PC-9 (cell line): ENCODE data around the gene OR2AT4. TPM values are rescaled to one million over a fixed set of nuclear protein-coding genes. Genes with fewer than 3 reads are reported as not detected.

ENCODE experiments used
- BruUV-seq: library from RNA; stranded (reverse); fragments of 400-500 nt; replicated peaks from 2 replicates; lab custom pipeline; 2021; lab: Mats Ljungman, UMichigan
- CTCF ChIA-PET: fragments of 300-600 bp; sonication (Branson Sonifier 250); formaldehyde crosslinking; loops from one replicate; lab custom pipeline; 2022; ENCODE audit warnings: antibody characterized with exemption; lab: Charles Lee
- POLR2A ChIA-PET: fragments of 300-600 bp; sonication (Branson Sonifier 250); formaldehyde crosslinking; loops from one replicate; lab custom pipeline; 2022; ENCODE audit warnings: antibody characterized with exemption; ENCODE audit not compliant: unreplicated experiment; lab: Charles Lee
- DNase-seq, 2 experiments: peaks; one replicate each; pipeline versions ENCODE4 v3.0.0 to v3.0.0-alpha.2; 2015 to 2022; ENCODE audit warnings: mixed read lengths in 1 of 2
- H2AFZ ChIP-seq: fragments of 200-600 bp; sonication (generic); 2 replicates; pipeline ENCODE4 v1.8.1; 2017; ENCODE audit warnings: antibody characterized with exemption
- H3F3A ChIP-seq: fragments of 200-600 bp; sonication (generic); 2 replicates; pipeline ENCODE4 v1.8.1; 2017; ENCODE audit warnings: antibody characterized with exemption, mild to moderate bottlenecking, low read depth; ENCODE audit not compliant: insufficient read depth
- H3K27ac ChIP-seq: fragments of 200-600 bp; sonication (generic); 2 replicates; pipeline ENCODE4 v1.6.1; 2016; ENCODE audit warnings: mixed run types
- H3K27me3 ChIP-seq: fragments of 200-600 bp; sonication (generic); 2 replicates; pipeline ENCODE4 v1.6.1; 2016; ENCODE audit warnings: low read depth, mixed run types; ENCODE audit not compliant: insufficient read depth
- H3K36me3 ChIP-seq: fragments of 200-600 bp; sonication (generic); 2 replicates; pipeline ENCODE4 v1.6.1; 2016; ENCODE audit warnings: low read depth, mixed run types
- H3K4me1 ChIP-seq: fragments of 200-600 bp; sonication (generic); replicated peaks from 2 replicates; pipeline ENCODE4 v1.6.1; 2016; ENCODE audit warnings: mixed run types; ENCODE audit not compliant: insufficient read depth
- H3K4me2 ChIP-seq: fragments of 200-600 bp; sonication (generic); 2 replicates; pipeline ENCODE4 v1.6.1; 2017; ENCODE audit warnings: mixed run types
- H3K4me3 ChIP-seq: fragments of 200-600 bp; sonication (generic); 2 replicates; pipeline ENCODE4 v1.6.1; 2016; ENCODE audit warnings: mixed run types
- H3K79me2 ChIP-seq: fragments of 200-600 bp; sonication (generic); 2 replicates; pipeline ENCODE4 v1.6.1; 2017; ENCODE audit warnings: low read depth, mixed run types
- H3K9me2 ChIP-seq: fragments of 200-600 bp; sonication (generic); 2 replicates; pipeline ENCODE4 v1.8.1; 2017; ENCODE audit warnings: mild to moderate bottlenecking; ENCODE audit not compliant: insufficient read depth
- H3K9me3 ChIP-seq: fragments of 200-600 bp; sonication (generic); 2 replicates; pipeline ENCODE4 v1.8.1; 2016; ENCODE audit warnings: low read depth; ENCODE audit not compliant: insufficient read depth
- H4K20me1 ChIP-seq: fragments of 200-600 bp; sonication (generic); 2 replicates; pipeline ENCODE4 v1.8.1; 2017; ENCODE audit not compliant: insufficient read depth
- CTCF ChIP-seq: fragments of 200-600 bp; sonication (generic); conservative IDR thresholded peaks from 2 replicates; pipeline ENCODE4 v1.6.1; 2017; ENCODE audit warnings: mixed run types, antibody characterized with exemption, mild to moderate bottlenecking, moderate library complexity
- EZH2 ChIP-seq: fragments of 200-600 bp; sonication (generic); IDR thresholded peaks from 2 replicates; pipeline ENCODE4 v1.8.0; 2017; ENCODE audit warnings: antibody characterized with exemption, low read depth
- intact Hi-C: fragments of 100-400 bp; cut with micrococcal nuclease; formaldehyde crosslinking; loops from one replicate; pipeline ENCODE4 v1.10.0; 2022; ENCODE audit not compliant: unreplicated experiment
- total RNA-seq: library from RNA; stranded (reverse); gene quantifications from 2 replicates; pipeline ENCODE4 v1.2.3, GENCODE V29; 2021

Gene OR2AT4
- total RNA-seq, 1 experiment from 2014 or later: 0.11 TPM

GRCh38 chr11:75072582-75072981 lies 24.1 kb downstream of the OR2AT4 start:
- H3K27ac ChIP-seq: no peak overlapping the region
- BruUV-seq: no TSS peak
- H3K4me2 ChIP-seq: no peak overlapping the region
- DNase-seq: no peak
- H4K20me1 ChIP-seq: no peaks in the 10 kb centered on the region
- H3F3A ChIP-seq: no peaks in the 10 kb centered on the region
- H3K27me3 ChIP-seq: peaks cover 28% of the 10 kb centered on the region
- no peak overlapping the region for H2AFZ ChIP-seq
- H3K79me2 ChIP-seq: no peaks in the 10 kb centered on the region
- H3K36me3 ChIP-seq: no peaks in the 10 kb centered on the region
- POLR2A ChIA-PET: no interaction called here
- CTCF ChIA-PET: no interaction called here
- H3K9me3 ChIP-seq: no peaks in the 10 kb centered on the region
- H3K9me2 ChIP-seq: no peaks in the 10 kb centered on the region
- H3K4me3 ChIP-seq: no peak overlapping the region
- no peak for TF ChIP-seq EZH2
- TF ChIP-seq CTCF: no peak
- intact Hi-C loops: no loop called here
- H3K4me1 ChIP-seq: no peaks in the 10 kb centered on the region

GRCh38 chr11:75069473-75069872 lies 27.2 kb downstream of the OR2AT4 start:
- BruUV-seq: no TSS peak

GRCh38 chr11:75068993-75069392 lies 27.7 kb downstream of the OR2AT4 start:
- ChIA-PET CTCF (no interaction called here), POLR2A (no interaction called here)
- BruUV-seq: no TSS peak
- Histone ChIP-seq H3K9me3 (no peaks in the 10 kb centered on the region), H3K36me3 (no peaks in the 10 kb centered on the region), H3K27me3 (peaks cover 28% of the 10 kb centered on the region), H3K79me2 (no peaks in the 10 kb centered on the region), H3K4me3 (no peak overlapping the region), H4K20me1 (no peaks in the 10 kb centered on the region), H3F3A (no peaks in the 10 kb centered on the region), H2AFZ (no peak overlapping the region), H3K4me2 (no peak overlapping the region), H3K27ac (no peak overlapping the region), H3K4me1 (no peaks in the 10 kb centered on the region), H3K9me2 (no peaks in the 10 kb centered on the region; the same call in 1 of the 2 replicates)
- intact Hi-C loops: no loop called here
- DNase-seq: no peak
- TF ChIP-seq EZH2: no peak
- TF ChIP-seq CTCF: no peak

More at GRCh38 chr11:75069473-75069872, 27.2 kb downstream of the OR2AT4 start:
- peaks cover 28% of the 10 kb centered on the region for H3K27me3 ChIP-seq
- no peak overlapping the region for H2AFZ ChIP-seq
- no peaks in the 10 kb centered on the region for H4K20me1 ChIP-seq
- ChIA-PET POLR2A (no interaction called here), CTCF (no interaction called here)
- no peaks in the 10 kb centered on the region; the same call in 1 of the 2 replicates for H3K9me2 ChIP-seq
- no peak for DNase-seq
- H3K4me3 ChIP-seq: no peak overlapping the region
- intact Hi-C loops: no loop called here
- no peaks in the 10 kb centered on the region for H3K79me2 ChIP-seq
- no peaks in the 10 kb centered on the region for H3K4me1 ChIP-seq
- H3K4me2 ChIP-seq: no peak overlapping the region
- no peaks in the 10 kb centered on the region for H3K36me3 ChIP-seq
- H3K27ac ChIP-seq: no peak overlapping the region
- no peaks in the 10 kb centered on the region for H3F3A ChIP-seq
- no peak for TF ChIP-seq EZH2
- no peak for TF ChIP-seq CTCF
- H3K9me3 ChIP-seq: no peaks in the 10 kb centered on the region
